K562 (cell line): ENCODE measurements around the gene TTN.

ENCODE experiments used
- HMG20A ChIP-seq: fragments of 450-650 bp; formaldehyde crosslinking; conservative IDR thresholded peaks from 2 replicates; pipeline ENCODE4 v1.4.0; 2020; ENCODE audit warnings: mild to moderate bottlenecking, mixed read lengths
- SMARCA4 ChIP-seq: fragments of 450-650 bp; IDR thresholded peaks from 2 replicates; pipeline ENCODE4 v1.6.1; 2016
- TF ChIP-seq, protein P1 (sequence below): sonication (generic); formaldehyde crosslinking; IDR thresholded peaks from 2 replicates; pipeline ENCODE4 v1.9.0; 2022; ENCODE audit warnings: mild to moderate bottlenecking, missing genetic modification reagents

- TF ChIP-seq, protein P1, sequence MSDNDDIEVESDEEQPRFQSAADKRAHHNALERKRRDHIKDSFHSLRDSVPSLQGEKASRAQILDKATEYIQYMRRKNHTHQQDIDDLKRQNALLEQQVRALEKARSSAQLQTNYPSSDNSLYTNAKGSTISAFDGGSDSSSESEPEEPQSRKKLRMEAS, result no peak
- TF ChIP-seq HMG20A (CRISPR knock-in tag) (no peak), SMARCA4 (no peak)
These were observed 45.4 kb downstream of the TTN start for GRCh38 chr2:178761759-178762371.
